Left ventricle myocardium inferior (tissue), 1 donor: Measurements from ENCODE around the gene LEMD2. TPM values are rescaled to one million over a fixed set of nuclear protein-coding genes. Genes with fewer than 3 reads are reported as not detected.

Source experiments
- DNase-seq: peaks from one replicate; pipeline ENCODE4 v3.0.0-alpha.2; 2020
- H3K27ac ChIP-seq: fragments of 200-600 bp; replicated peaks from 2 replicates; pipeline ENCODE4 v1.8.0; 2021
- H3K27me3 ChIP-seq: fragments of 200-600 bp; 2 replicates; pipeline ENCODE4 v1.8.0; 2021; ENCODE audit warnings: low read depth
- H3K36me3 ChIP-seq: fragments of 200-600 bp; 2 replicates; pipeline ENCODE4 v1.8.0; 2021
- H3K4me1 ChIP-seq: fragments of 200-600 bp; 2 replicates; pipeline ENCODE4 v1.8.0; 2021
- H3K4me3 ChIP-seq: fragments of 200-600 bp; 2 replicates; pipeline ENCODE4 v1.8.0; 2021; ENCODE audit warnings: mild to moderate bottlenecking, moderate library complexity
- H3K9me3 ChIP-seq: fragments of 200-600 bp; replicated peaks from 2 replicates; pipeline ENCODE4 v1.8.0; 2021
- intact Hi-C: fragments of 100-400 bp; cut with micrococcal nuclease; formaldehyde crosslinking; loops from one replicate; pipeline ENCODE4 v1.11.0; 2022
- total RNA-seq: library from RNA; stranded (reverse); fragmentation: NEBNext Ultra II Directional; extraction: Animal tissue kit (Norgen Biotek cat#: 25700); gene quantifications from one replicate; pipeline ENCODE4 v1.2.1, GENCODE V29; 2021
- TF ChIP-seq, protein P1 (sequence below): fragments of 200-600 bp; IDR thresholded peaks from 2 replicates; pipeline ENCODE4 v1.8.0; 2021; ENCODE audit warnings: antibody characterized with exemption, mild to moderate bottlenecking, borderline replicate concordance
- donor health status: DM: no; HTN: yes; CAD: no; lungs with severe emphysema.

The LEMD2 gene
- total RNA-seq, 1 donor from 2014 or later, result 22.2 TPM

DNA sequence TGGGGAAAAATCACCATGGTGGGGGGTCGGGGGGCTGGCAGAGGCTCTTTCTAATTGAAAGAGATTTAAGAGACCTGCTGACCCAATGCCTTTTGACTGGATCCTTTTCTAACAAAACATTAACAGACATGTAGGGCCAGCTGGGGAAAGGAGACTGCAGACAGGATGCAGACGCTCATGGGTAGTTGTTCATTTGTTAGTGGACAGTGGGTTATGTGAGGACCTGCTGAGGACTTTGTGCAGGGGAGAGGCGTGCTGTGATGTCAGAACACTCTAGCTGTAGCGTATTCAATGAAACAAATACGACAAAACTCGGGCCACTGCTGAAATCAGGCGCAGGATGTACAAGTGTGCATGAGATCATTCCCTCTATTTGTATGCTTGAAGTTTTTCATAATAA lies 43.4 kb downstream of the LEMD2 start:
- Histone ChIP-seq H3K4me3 (peak overlapping the region; percentile 72), H3K36me3 (no peaks in the 10 kb centered on the region), H3K27me3 (no peaks in the 10 kb centered on the region), H3K9me3 (no peaks in the 10 kb centered on the region), H3K27ac (peak overlapping the region; percentile 95), H3K4me1 (peaks cover 44% of the 10 kb centered on the region)
- TF ChIP-seq, protein P1, sequence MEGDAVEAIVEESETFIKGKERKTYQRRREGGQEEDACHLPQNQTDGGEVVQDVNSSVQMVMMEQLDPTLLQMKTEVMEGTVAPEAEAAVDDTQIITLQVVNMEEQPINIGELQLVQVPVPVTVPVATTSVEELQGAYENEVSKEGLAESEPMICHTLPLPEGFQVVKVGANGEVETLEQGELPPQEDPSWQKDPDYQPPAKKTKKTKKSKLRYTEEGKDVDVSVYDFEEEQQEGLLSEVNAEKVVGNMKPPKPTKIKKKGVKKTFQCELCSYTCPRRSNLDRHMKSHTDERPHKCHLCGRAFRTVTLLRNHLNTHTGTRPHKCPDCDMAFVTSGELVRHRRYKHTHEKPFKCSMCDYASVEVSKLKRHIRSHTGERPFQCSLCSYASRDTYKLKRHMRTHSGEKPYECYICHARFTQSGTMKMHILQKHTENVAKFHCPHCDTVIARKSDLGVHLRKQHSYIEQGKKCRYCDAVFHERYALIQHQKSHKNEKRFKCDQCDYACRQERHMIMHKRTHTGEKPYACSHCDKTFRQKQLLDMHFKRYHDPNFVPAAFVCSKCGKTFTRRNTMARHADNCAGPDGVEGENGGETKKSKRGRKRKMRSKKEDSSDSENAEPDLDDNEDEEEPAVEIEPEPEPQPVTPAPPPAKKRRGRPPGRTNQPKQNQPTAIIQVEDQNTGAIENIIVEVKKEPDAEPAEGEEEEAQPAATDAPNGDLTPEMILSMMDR, result no peak
- intact Hi-C loops, result no loop called here
- no peak for DNase-seq

DNA sequence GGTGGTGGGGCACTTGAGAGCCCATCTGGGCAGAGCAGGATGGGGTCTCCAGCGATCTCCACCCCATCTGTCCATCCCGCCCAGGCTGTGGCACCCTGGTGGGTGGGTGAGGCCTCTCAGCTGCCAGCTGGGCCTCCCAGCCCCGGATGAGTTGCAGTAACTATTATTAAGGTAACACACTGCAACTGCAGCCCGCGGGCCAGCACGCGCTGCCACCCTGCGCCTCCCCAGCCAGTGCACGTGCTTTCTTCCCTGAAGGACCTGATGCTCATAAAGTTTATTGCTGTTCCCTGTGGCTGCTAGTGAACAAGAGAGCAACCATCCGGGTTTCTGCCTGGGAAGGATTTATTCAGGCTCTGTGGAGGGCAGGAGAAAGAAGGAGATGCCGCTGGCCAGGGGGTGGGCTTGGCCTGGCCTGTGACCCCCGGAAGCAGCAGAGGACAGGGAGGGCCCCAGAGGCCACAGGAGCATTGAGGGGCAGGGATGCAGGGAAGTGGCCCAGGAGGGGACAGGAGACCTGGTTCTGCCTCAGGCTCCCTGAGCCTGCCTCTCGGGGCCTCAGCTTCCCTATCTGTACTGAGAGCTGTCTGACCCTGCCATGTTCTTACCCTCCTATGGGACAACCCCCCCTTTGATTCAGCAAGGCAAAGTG lies 43.9 kb downstream of the LEMD2 start:
- H3K27me3 ChIP-seq, result no peaks in the 10 kb centered on the region
- no peaks in the 10 kb centered on the region for H3K36me3 ChIP-seq
- peak overlapping the region; percentile 95 for H3K27ac ChIP-seq
- intact Hi-C loops, result no loop called here
- peak overlapping the region; percentile 72 for H3K4me3 ChIP-seq
- peaks cover 50% of the 10 kb centered on the region for H3K4me1 ChIP-seq
- no peak for DNase-seq
- TF ChIP-seq, protein P1, result no peak
- H3K9me3 ChIP-seq, result no peaks in the 10 kb centered on the region

DNA sequence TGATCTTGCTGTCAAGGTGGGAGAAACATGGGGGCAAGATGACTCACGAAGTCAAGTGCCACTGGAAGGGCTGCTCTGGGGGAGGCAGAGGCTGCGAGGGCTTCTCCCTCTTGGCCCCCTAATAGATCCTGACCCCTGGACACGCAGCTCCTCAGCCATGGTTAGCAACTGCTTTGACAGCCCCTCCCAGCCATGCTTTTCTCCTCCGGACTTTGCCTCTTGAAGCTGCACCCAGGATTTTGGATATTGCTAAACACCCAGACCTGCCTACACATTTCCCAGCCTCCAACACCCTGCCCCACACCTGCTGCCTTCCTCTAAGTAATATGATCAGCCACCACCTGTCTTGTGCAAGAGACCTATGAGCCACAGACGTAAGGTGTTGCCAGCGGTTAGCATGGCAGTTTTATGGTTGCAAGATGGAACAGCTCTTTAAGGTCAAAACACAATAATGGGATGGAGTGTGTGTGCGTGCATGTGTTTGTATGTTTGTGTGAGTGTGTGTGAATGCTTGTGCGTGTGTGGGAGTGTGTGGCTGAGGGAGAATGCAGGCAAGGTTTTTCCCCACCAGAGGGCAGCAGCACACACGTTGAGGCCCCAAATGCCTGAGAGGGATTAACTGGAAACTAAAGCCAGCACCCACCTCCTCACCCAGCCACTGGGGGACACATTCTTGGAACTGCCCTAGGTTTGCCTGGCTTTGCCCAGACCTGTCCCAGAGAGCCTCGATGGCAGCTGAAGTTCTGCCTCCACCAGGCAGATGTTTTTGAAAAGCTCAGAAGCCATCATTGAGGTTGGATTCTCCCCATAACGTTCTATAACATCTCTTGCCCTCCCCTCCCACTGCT lies 44.7 kb downstream of the LEMD2 start:
- H3K27me3 ChIP-seq, result no peaks in the 10 kb centered on the region
- TF ChIP-seq, protein P1, result peak; percentile 86
- peak overlapping the region; percentile 95 for H3K27ac ChIP-seq

DNA sequence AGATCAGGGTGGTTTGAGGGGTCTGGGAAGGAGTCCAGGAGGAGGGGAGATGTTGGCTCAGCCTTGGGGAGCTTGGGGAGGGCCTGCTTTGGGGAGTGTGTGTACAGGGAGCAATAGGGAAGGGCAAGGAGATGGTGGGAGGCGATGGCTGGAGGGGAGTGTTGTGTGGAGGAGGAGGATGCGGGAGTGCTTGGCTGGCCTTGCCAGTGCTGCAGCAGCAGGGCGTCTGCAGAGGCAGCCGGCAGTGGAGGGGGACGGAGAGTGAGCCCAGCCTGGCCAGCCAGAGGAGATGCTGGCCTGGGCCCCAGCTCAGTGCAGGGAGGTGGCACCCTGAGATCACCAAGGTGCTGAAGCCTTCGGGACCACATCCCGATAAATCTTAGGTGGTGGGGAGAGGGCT lies 46.1 kb downstream of the LEMD2 start:
- Histone ChIP-seq H3K4me3 (peak overlapping the region; percentile 72), H3K36me3 (peaks cover 7% of the 10 kb centered on the region), H3K27ac (peak overlapping the region; percentile 95), H3K9me3 (no peaks in the 10 kb centered on the region), H3K27me3 (no peaks in the 10 kb centered on the region), H3K4me1 (peaks cover 72% of the 10 kb centered on the region)
- no peak for DNase-seq
- intact Hi-C loops, result no loop called here
- TF ChIP-seq, protein P1, result no peak

More for the DNA sequence above, 44.7 kb downstream of the LEMD2 start:
- no peaks in the 10 kb centered on the region for H3K9me3 ChIP-seq
- peak overlapping the region; percentile 72 for H3K4me3 ChIP-seq
- peaks cover 58% of the 10 kb centered on the region for H3K4me1 ChIP-seq
- no peaks in the 10 kb centered on the region for H3K36me3 ChIP-seq
- intact Hi-C loops, result no loop called here
- peak; percentile 68 for DNase-seq

DNA sequence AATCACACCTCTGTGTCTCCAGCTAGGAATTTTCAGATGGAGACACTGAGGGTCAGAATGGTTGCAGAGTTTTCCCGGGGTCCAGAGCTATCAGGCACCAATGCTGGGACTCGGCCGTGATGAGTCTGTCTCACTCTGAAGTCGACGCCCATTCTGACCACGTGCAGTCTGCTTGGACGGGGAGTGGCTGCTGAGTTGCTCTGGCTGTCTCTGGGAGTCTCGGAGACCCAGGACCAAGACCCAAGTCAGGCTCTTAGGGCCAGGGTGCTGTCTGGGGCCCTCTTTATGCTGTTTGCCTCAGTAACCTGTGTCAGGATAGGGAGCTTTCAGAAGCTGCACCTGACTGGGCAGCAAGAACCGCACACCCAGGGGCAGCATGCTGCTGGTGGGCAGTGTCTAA lies 46.8 kb downstream of the LEMD2 start:
- TF ChIP-seq, protein P1, result no peak
- Histone ChIP-seq H3K9me3 (no peaks in the 10 kb centered on the region), H3K27me3 (no peaks in the 10 kb centered on the region), H3K27ac (peak overlapping the region; percentile 95), H3K4me3 (peak overlapping the region; percentile 72), H3K4me1 (peaks cover 73% of the 10 kb centered on the region), H3K36me3 (peaks cover 7% of the 10 kb centered on the region)
- intact Hi-C loops, result no loop called here
- DNase-seq, result no peak
